22Rv1 (cell line): ENCODE results near the gene POU2AF2.
"Not testable (repeated sequence)": the region's sequence is repeated elsewhere in the genome, so short reads cannot be mapped to it uniquely, and the experiment has no call there.

Source experiments
- H3K27ac ChIP-seq: fragments of 450-650 bp; 2 replicates; pipeline ENCODE4 v1.5.1; 2017
- CTCF ChIP-seq: fragments of 450-650 bp; IDR thresholded peaks from 2 replicates; pipeline ENCODE4 v1.5.1; 2017; ENCODE audit warnings: mild to moderate bottlenecking
- ZFX ChIP-seq: fragments of 450-650 bp; IDR thresholded peaks from 2 replicates; pipeline ENCODE4 v1.6.1; 2017; ENCODE audit warnings: antibody characterized with exemption, borderline replicate concordance

Gene POU2AF2

GRCh38 chr11:111253630-111254029 lies 8.1 kb downstream of the POU2AF2 start:
- no peak overlapping the region for H3K27ac ChIP-seq
- TF ChIP-seq CTCF, result no peak
- no peak for TF ChIP-seq ZFX

- TF ChIP-seq CTCF (no peak), ZFX (no peak)
- H3K27ac ChIP-seq, result no peak overlapping the region
Measured at GRCh38 chr11:111258046-111258445, 12.5 kb downstream of the POU2AF2 start.

GRCh38 chr11:111259896-111260295 lies 14.4 kb downstream of the POU2AF2 start:
- TF ChIP-seq ZFX (no peak), CTCF (no peak)
- H3K27ac ChIP-seq, result no peak overlapping the region

GRCh38 chr11:111260811-111261210 lies 15.3 kb downstream of the POU2AF2 start:
- no peak for TF ChIP-seq CTCF
- TF ChIP-seq ZFX, result no peak
- H3K27ac ChIP-seq, result no peak overlapping the region

GRCh38 chr11:111264646-111265045 lies 19.1 kb downstream of the POU2AF2 start:
- TF ChIP-seq CTCF (no peak), ZFX (no peak)
- no peak overlapping the region for H3K27ac ChIP-seq

GRCh38 chr11:111265421-111265820 lies 19.9 kb downstream of the POU2AF2 start:
- no peak overlapping the region for H3K27ac ChIP-seq
- no peak for TF ChIP-seq ZFX
- TF ChIP-seq CTCF, result no peak

GRCh38 chr11:111268303-111268702 lies 22.8 kb downstream of the POU2AF2 start:
- not testable (repeated sequence) for H3K27ac ChIP-seq

- no peak overlapping the region for H3K27ac ChIP-seq
- TF ChIP-seq ZFX (no peak), CTCF (no peak)
Measured at GRCh38 chr11:111269146-111269868, 23.8 kb downstream of the POU2AF2 start.
